Uterus (tissue), 2 donors: ENCODE measurements around the gene PITX3.
A peak's percentile ranks its signal among the peaks of the same experiment; 100 is the strongest.

ENCODE experiments used
- POLR2A ChIP-seq, 2 donors: fragments of 450-650 bp; IDR thresholded peaks; one replicate each; pipeline ENCODE4 v1.6.1; 2016; ENCODE audit warnings: antibody characterized with exemption in 2 of 2, mild to moderate bottlenecking in 1 of 2, moderate library complexity in 1 of 2
- TF ChIP-seq, protein P1 (sequence below), 4 experiments: fragments of 200-600 bp in 2 of 4; fragments of 450-650 bp in 2 of 4; sonication (generic) in 2 of 4; IDR thresholded peaks; one replicate each; pipeline ENCODE4 v1.5.1; 2016 to 2019; ENCODE audit warnings: antibody characterized with exemption in 4 of 4, mild to moderate bottlenecking in 2 of 4, moderate library complexity in 1 of 4

DNA sequence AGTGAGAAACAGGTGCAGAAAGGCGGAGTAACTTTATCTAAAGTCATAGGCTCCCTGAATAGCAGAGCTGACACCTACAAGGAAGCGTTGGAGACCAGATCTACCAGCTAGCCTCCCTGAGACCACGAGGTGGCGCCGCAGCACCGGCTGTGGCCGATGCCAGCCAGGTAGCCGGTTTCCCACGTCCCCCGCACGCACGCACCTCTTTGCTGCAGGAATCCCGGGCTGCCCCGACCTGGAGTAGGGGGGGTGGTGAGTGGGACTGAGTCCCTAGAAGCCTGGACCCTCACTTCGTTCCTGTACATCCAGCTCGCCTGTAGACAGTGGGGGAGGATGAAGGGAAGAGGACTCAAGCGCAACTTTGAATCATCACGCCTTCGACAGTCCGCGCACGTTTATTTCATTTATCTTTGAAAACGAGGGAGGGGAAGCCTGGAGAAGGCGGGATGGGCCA, 11.5 kb downstream of the PITX3 start:
- TF ChIP-seq, protein P1, sequence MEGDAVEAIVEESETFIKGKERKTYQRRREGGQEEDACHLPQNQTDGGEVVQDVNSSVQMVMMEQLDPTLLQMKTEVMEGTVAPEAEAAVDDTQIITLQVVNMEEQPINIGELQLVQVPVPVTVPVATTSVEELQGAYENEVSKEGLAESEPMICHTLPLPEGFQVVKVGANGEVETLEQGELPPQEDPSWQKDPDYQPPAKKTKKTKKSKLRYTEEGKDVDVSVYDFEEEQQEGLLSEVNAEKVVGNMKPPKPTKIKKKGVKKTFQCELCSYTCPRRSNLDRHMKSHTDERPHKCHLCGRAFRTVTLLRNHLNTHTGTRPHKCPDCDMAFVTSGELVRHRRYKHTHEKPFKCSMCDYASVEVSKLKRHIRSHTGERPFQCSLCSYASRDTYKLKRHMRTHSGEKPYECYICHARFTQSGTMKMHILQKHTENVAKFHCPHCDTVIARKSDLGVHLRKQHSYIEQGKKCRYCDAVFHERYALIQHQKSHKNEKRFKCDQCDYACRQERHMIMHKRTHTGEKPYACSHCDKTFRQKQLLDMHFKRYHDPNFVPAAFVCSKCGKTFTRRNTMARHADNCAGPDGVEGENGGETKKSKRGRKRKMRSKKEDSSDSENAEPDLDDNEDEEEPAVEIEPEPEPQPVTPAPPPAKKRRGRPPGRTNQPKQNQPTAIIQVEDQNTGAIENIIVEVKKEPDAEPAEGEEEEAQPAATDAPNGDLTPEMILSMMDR (IDR thresholded peaks at IDR 0.05) = peak; percentile 90 to 98 (median 96)
- no peak for TF ChIP-seq POLR2A (IDR thresholded peaks at IDR 0.05)
